ENCODE results near the gene TMC8. TPM values are rescaled to one million over a fixed set of nuclear protein-coding genes. Genes with fewer than 3 reads are reported as not detected.

TMC8 gene
- polyA plus RNA-seq, 2 of the 4 experiments (the other 2 are of a cell fraction), result 0.14 to 0.26 TPM

- ATAC-seq, result no peak
- ChIA-PET CTCF (interaction anchor here (1.0 to 4.5 kb wide), 10 partner anchors 11 to 257 kb away, joined by 3 to 54 read pairs (median 6); partner anchors contain the start of gene TK1), POLR2A (no interaction called here)
- H3K4me1 ChIP-seq, result peaks cover 8% of the 10 kb centered on the region; the same call in 2 of the 3 replicates
- no peak for FAIRE-seq
- TF ChIP-seq KDM1A (IDR thresholded peaks at IDR 0.05; ENCODE audit: low read depth) (0 out of 2 replicates have a peak, but pooled peaks have one; percentile 64), CHD4 (IDR thresholded peaks at IDR 0.05; ENCODE audit: borderline replicate concordance) (no peak)
- no peaks in the 10 kb centered on the region for H3K9me3 ChIP-seq
- 85% methylated on average over 16 of the region's 16 CpGs for WGBS (ENCODE audit: missing lambda C conversion rate)
- no peak overlapping the region for H3K4me2 ChIP-seq
- no peak for DNase-seq (ENCODE audit: low read depth in 1 of 2, low spot score in 1 of 2)
- H3K4me3 ChIP-seq, result no peak overlapping the region
- no peak overlapping the region for H3K27ac ChIP-seq
Measured at GRCh38 chr17:78164748-78165607, 34.4 kb downstream of the TMC8 start.

- ChIA-PET POLR2A (no interaction called here), CTCF (interaction anchor here (1.4 to 3.1 kb wide), 4 partner anchors 10 to 84 kb away, joined by 3 to 18 read pairs (median 6); no protein-coding TSS in a partner anchor)
Measured at GRCh38 chr17:78166416-78166815, 35.8 kb downstream of the TMC8 start.

DNA sequence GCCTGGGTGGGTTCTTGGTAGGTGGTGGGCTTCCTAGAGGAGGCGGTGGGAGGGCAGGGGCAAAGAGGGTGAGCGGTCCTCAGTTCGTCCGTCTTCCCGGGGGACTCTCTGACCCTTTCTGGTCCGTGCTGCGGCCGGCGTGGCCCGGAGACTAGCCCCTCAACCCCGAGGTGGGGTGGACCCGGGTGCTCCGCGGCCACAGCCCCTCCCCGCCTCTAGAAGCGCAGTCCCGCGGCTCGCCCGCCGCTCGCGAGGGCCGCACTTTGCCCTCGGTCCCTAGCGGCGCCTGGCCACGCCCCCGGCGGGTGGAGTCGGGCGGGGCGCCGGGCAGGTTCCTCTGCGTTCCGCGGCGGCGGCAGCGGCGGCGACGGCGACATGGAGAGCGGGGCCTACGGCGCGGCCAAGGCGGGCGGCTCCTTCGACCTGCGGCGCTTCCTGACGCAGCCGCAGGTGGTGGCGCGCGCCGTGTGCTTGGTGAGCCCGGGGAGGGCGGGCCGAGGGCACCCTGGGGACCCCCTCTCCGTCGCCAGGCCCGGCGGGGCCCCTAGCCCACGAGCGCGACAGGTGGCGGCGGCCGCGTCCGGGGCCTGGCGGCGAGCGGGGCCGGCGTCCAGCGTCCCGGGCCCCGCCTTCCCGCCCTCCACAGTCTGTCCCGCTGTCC is 37.8 kb downstream of the TMC8 start, which contains the start of gene SYNGR2:
TSS of gene SYNGR2 (plus strand) at position 340 of the 661 bp plus-strand sequence. CDS start at position 376, 36 bp downstream.
- peak within 1 kb of the TSS; percentile 89 for H3K4me3 ChIP-seq
- peak; percentile 64 to 66 for ATAC-seq
- peak within 1 kb of the TSS; percentile 86 to 96 for H3K27ac ChIP-seq
- WGBS (ENCODE audit: missing lambda C conversion rate), result 2% methylated on average over 22 of the region's 84 CpGs
- H3K4me2 ChIP-seq, result peak within 1 kb of the TSS; percentile 91
- DNase-seq (ENCODE audit: low read depth in 1 of 2, low spot score in 1 of 2), result peak; percentile 83 to 97
- ChIA-PET CTCF (interaction anchor here (0.6 to 13.2 kb wide), 8 partner anchors 8 to 149 kb away, joined by 4 to 295 read pairs (median 9); partner anchors contain the start of genes AFMID, C17orf99 and TK1), POLR2A (interaction anchor here (1.4 to 1.5 kb wide), 2 partner anchors 27 to 41 kb away, joined by 3 to 8 read pairs; no protein-coding TSS in a partner anchor)
- FAIRE-seq, result no peak
- H3K9me3 ChIP-seq, result no peaks in the 10 kb centered on the region
- H3K4me1 ChIP-seq, result peaks cover 26% of the 10 kb centered on the region
- TF ChIP-seq RFX5 (IDR thresholded peaks at IDR 0.05) (no peak), ZFP36 (IDR thresholded peaks at IDR 0.05; ENCODE audit: borderline replicate concordance, partially characterized antibody) (peak; percentile 57), NFE2L2 (conservative IDR thresholded peaks at IDR 0.05; ENCODE audit: low read length) (no peak), JUNB (IDR thresholded peaks at IDR 0.05) (no peak), TP53 (CRISPR knock-in tag; IDR thresholded peaks at IDR 0.05) (peak; percentile 32; the same call in 1 of the 2 replicates), EP300 (IDR thresholded peaks at IDR 0.05) (no peak), REST (IDR thresholded peaks at IDR 0.05) (peak; percentile 88), NR3C1 (IDR thresholded peaks at IDR 0.05) (no peak), ZC3H11A (IDR thresholded peaks at IDR 0.05) (no peak), POLR2A (IDR thresholded peaks at IDR 0.05; ENCODE audit: low read length) (peak; percentile 76), HOXB5 (CRISPR knock-in tag; IDR thresholded peaks at IDR 0.05) (0 out of 2 replicates have a peak, but pooled peaks have one; percentile 51), HOXB13 (CRISPR knock-in tag; IDR thresholded peaks at IDR 0.05; ENCODE audit: low read depth) (no peak), KDM5A (IDR thresholded peaks at IDR 0.05) (no peak), FOSL2 (IDR thresholded peaks at IDR 0.05) (no peak), FOSL2 (CRISPR knock-in tag; IDR thresholded peaks at IDR 0.05) (0 out of 2 replicates have a peak, but pooled peaks have one; percentile 6), SREBF2 (IDR thresholded peaks at IDR 0.05) (no peak), CEBPB (IDR thresholded peaks at IDR 0.05) (no peak), BHLHE40 (IDR thresholded peaks at IDR 0.05; ENCODE audit: low read depth, low read length) (no peak), CBX2 (IDR thresholded peaks at IDR 0.05; ENCODE audit: borderline replicate concordance, low read depth) (no peak), PHF8 (IDR thresholded peaks at IDR 0.05; ENCODE audit: borderline replicate concordance, low read depth) (peak; percentile 63; the same call in 1 of the 2 replicates)
- TF ChIP-seq, protein P1, sequence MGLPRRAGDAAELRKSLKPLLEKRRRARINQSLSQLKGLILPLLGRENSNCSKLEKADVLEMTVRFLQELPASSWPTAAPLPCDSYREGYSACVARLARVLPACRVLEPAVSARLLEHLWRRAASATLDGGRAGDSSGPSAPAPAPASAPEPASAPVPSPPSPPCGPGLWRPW (IDR thresholded peaks at IDR 0.05), result no peak
- TF ChIP-seq, protein P2, sequence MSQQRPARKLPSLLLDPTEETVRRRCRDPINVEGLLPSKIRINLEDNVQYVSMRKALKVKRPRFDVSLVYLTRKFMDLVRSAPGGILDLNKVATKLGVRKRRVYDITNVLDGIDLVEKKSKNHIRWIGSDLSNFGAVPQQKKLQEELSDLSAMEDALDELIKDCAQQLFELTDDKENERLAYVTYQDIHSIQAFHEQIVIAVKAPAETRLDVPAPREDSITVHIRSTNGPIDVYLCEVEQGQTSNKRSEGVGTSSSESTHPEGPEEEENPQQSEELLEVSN (IDR thresholded peaks at IDR 0.05; ENCODE audit: borderline replicate concordance, low read depth), result no peak; the same call in 1 of the 2 replicates
- TF ChIP-seq, protein P3, sequence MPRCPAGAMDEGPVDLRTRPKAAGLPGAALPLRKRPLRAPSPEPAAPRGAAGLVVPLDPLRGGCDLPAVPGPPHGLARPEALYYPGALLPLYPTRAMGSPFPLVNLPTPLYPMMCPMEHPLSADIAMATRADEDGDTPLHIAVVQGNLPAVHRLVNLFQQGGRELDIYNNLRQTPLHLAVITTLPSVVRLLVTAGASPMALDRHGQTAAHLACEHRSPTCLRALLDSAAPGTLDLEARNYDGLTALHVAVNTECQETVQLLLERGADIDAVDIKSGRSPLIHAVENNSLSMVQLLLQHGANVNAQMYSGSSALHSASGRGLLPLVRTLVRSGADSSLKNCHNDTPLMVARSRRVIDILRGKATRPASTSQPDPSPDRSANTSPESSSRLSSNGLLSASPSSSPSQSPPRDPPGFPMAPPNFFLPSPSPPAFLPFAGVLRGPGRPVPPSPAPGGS (IDR thresholded peaks at IDR 0.05), result 0 out of 3 replicates have a peak, but pooled peaks have one; percentile 68

More at GRCh38 chr17:78166416-78166815, 35.8 kb downstream of the TMC8 start:
- no peak overlapping the region for H3K4me2 ChIP-seq
- H3K4me3 ChIP-seq, result no peak overlapping the region
- no peak for ATAC-seq
- no peak for DNase-seq (ENCODE audit: low read depth in 1 of 2, low spot score in 1 of 2)
- no peak for TF ChIP-seq MYC (IDR thresholded peaks at IDR 0.05; ENCODE audit: borderline replicate concordance, low read length)
- no peaks in the 10 kb centered on the region for H3K9me3 ChIP-seq
- peaks cover 11% of the 10 kb centered on the region; the same call in 2 of the 3 replicates for H3K4me1 ChIP-seq
- H3K27ac ChIP-seq, result no peak overlapping the region
- 67% methylated on average over 6 of the region's 6 CpGs for WGBS (ENCODE audit: missing lambda C conversion rate)
- FAIRE-seq, result no peak
